OCI-LY3 (cell line): Measurements from ENCODE around the gene CAMTA1.

Source experiments
- H2AFZ ChIP-seq: fragments of 200-600, 300-600 bp; shearing (Covaris generic); 2 replicates; pipeline ENCODE4 v1.6.0; 2014; ENCODE audit warnings: antibody characterized with exemption, low read depth, low read length
- H3K27ac ChIP-seq: fragments of 200-600, 300-600 bp; sonication (generic); 2 replicates; pipeline ENCODE4 v1.5.1; 2014; ENCODE audit warnings: mild to moderate bottlenecking, low read length, moderate library complexity, mixed read lengths
- H3K27me3 ChIP-seq: fragments of 200-600, 300-600 bp; sonication (generic); 2 replicates; pipeline ENCODE4 v1.6.1; 2014; ENCODE audit warnings: low read depth, low read length, mixed read lengths
- H3K36me3 ChIP-seq: fragments of 200-600, 300-600 bp; sonication (generic); replicated peaks from 2 replicates; pipeline ENCODE3; 2014; ENCODE audit warnings: low read depth, low read length, mixed read lengths
- H3K4me1 ChIP-seq: fragments of 300-600, 200-600 bp; sonication (generic); 2 replicates; pipeline ENCODE4 v1.6.1; 2014; ENCODE audit warnings: low read length, mixed read lengths
- H3K4me2 ChIP-seq: fragments of 200-600, 300-600 bp; sonication (generic); 2 replicates; pipeline ENCODE4 v1.6.1; 2014; ENCODE audit warnings: low read length, mixed read lengths
- H3K4me3 ChIP-seq: fragments of 300-600, 200-600 bp; sonication (generic); 2 replicates; pipeline ENCODE4 v1.5.1; 2014; ENCODE audit warnings: antibody characterized with exemption, mild to moderate bottlenecking, low read length, moderate library complexity
- H3K79me2 ChIP-seq: fragments of 300-600, 200-600 bp; shearing (Covaris generic); 2 replicates; pipeline ENCODE4 v1.6.1; 2014; ENCODE audit warnings: mild to moderate bottlenecking, low read length, mixed read lengths
- H3K9ac ChIP-seq: fragments of 300-600, 200-600 bp; shearing (Covaris generic); 2 replicates; pipeline ENCODE4 v1.6.0; 2014; ENCODE audit warnings: mild to moderate bottlenecking, low read length, moderate library complexity
- H3K9me3 ChIP-seq: fragments of 200-600, 300-600 bp; shearing (Covaris generic); 2 replicates; pipeline ENCODE4 v1.6.1; 2014; ENCODE audit warnings: low read length, mixed read lengths; ENCODE audit not compliant: insufficient read depth
- H4K20me1 ChIP-seq: fragments of 200-600, 300-600 bp; sonication (generic); 2 replicates; pipeline ENCODE4 v1.6.1; 2016; ENCODE audit warnings: low read length, mixed read lengths; ENCODE audit not compliant: insufficient read depth
- EZH2phosphoT487 ChIP-seq: fragments of 200-600 bp; shearing (Covaris generic); IDR thresholded peaks from 2 replicates; pipeline ENCODE4 v1.6.1; 2018; ENCODE audit warnings: antibody characterized with exemption, mixed run types, low read depth
- TF ChIP-seq, protein P1 (sequence below): fragments of 200-600, 300-600 bp; sonication (generic); IDR thresholded peaks from 2 replicates; pipeline ENCODE4 v1.5.1; 2014; ENCODE audit warnings: antibody characterized with exemption, low read length, low read depth

The CAMTA1 gene

DNA sequence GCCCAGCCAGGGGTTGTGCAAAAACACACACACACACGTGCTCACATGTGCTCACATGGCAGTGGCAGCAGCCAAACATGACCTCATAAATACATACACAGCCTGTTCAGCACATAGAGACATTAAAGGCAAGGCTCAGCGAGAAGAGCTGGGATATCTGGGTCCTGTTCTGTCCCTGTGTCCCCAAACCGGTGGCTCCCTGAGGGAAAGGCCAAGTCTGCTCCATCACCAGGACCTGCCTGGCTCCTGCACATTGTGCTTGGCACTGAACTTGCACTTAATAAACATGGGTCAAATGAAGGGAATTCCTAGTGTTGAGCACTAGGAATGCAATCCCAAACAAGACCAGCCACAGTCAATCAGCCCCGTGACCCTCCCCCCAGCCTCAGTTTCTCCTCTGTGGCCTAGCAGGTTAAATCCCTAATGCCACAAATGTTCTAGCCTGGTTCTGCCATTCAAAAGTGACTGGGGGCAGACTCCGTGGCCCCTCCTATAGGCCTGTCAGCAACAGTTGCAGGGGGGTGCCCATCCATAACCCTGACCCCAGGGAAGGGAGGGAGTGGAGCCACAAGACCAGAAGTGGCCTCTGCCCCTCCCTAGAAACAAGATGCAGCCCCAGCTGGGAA, 825.0 kb downstream of the CAMTA1 start:
- Histone ChIP-seq H3K9me3 (no peaks in the 10 kb centered on the region), H3K79me2 (no peaks in the 10 kb centered on the region), H3K4me3 (no peak overlapping the region), H3K4me2 (no peak overlapping the region), H4K20me1 (no peaks in the 10 kb centered on the region), H3K4me1 (no peaks in the 10 kb centered on the region), H2AFZ (no peak overlapping the region), H3K27ac (no peak overlapping the region), H3K9ac (no peak overlapping the region), H3K36me3 (no peaks in the 10 kb centered on the region), H3K27me3 (no peaks in the 10 kb centered on the region)
- TF ChIP-seq, protein P1, sequence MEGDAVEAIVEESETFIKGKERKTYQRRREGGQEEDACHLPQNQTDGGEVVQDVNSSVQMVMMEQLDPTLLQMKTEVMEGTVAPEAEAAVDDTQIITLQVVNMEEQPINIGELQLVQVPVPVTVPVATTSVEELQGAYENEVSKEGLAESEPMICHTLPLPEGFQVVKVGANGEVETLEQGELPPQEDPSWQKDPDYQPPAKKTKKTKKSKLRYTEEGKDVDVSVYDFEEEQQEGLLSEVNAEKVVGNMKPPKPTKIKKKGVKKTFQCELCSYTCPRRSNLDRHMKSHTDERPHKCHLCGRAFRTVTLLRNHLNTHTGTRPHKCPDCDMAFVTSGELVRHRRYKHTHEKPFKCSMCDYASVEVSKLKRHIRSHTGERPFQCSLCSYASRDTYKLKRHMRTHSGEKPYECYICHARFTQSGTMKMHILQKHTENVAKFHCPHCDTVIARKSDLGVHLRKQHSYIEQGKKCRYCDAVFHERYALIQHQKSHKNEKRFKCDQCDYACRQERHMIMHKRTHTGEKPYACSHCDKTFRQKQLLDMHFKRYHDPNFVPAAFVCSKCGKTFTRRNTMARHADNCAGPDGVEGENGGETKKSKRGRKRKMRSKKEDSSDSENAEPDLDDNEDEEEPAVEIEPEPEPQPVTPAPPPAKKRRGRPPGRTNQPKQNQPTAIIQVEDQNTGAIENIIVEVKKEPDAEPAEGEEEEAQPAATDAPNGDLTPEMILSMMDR: no peak
- no peak for TF ChIP-seq EZH2phosphoT487

DNA sequence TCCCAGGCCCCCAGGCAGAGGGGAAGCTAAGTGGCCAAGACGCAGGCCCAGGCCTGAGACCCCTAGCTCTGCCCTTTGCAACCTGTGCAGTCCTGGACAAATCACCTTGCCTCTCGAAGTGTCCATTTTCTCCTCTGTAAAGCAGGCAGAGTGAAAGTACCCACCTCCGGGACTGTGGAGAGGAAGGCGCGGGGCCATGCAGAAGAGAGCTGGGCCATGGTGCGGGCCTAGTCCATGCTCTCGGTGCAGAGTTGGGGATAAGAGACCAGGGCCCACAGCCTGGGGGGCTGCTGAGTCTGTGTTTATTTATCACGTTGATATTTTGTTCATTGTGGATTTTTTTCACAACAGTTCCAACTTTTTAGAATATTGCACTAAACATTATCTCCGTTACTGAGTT, 825.7 kb downstream of the CAMTA1 start:
- no peak for TF ChIP-seq EZH2phosphoT487
- TF ChIP-seq, protein P1: no peak
- Histone ChIP-seq H3K9me3 (no peaks in the 10 kb centered on the region), H3K79me2 (no peaks in the 10 kb centered on the region), H3K27me3 (no peaks in the 10 kb centered on the region), H3K9ac (no peak overlapping the region), H2AFZ (no peak overlapping the region), H3K4me3 (no peak overlapping the region), H3K4me2 (no peak overlapping the region), H3K4me1 (no peaks in the 10 kb centered on the region), H4K20me1 (no peaks in the 10 kb centered on the region), H3K36me3 (no peaks in the 10 kb centered on the region), H3K27ac (no peak overlapping the region)

DNA sequence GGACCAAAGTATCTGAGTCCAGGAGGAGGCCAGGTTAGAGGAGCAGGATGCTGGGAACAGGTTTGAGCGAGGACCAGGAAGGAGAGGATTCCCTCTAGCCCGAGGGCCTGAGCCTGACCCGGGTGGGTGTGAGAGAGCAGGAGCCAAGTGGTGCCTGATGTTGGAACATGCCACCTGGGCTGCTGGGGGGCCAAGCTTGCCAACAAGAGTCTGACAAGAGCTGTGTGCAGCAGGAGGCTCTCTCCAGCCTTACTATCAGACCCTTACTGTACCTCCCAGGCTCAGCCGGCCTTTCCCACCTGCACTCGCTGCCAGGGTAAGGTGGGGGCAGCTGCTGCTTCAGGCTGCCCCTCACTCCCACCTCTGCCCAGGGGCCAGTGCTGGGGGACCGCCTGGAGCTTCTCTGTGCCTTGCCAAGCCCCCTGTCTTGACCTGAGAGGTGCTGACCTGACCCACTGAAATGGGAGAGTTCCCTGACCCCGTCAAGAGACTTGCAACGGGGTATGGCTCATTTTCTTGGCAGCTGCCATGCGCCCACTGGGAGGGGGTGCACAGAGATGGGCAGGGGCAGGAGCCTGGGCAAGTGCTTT, 826.3 kb downstream of the CAMTA1 start:
- H3K27ac ChIP-seq: no peak overlapping the region
- no peaks in the 10 kb centered on the region for H3K36me3 ChIP-seq
- no peaks in the 10 kb centered on the region for H3K79me2 ChIP-seq
- H2AFZ ChIP-seq: no peak overlapping the region
- H3K9me3 ChIP-seq: no peaks in the 10 kb centered on the region
- H4K20me1 ChIP-seq: no peaks in the 10 kb centered on the region
- no peak for TF ChIP-seq EZH2phosphoT487
- TF ChIP-seq, protein P1: no peak
- H3K4me1 ChIP-seq: no peaks in the 10 kb centered on the region
- H3K9ac ChIP-seq: no peak overlapping the region
- H3K4me2 ChIP-seq: no peak overlapping the region
- H3K4me3 ChIP-seq: no peak overlapping the region
- no peaks in the 10 kb centered on the region for H3K27me3 ChIP-seq

DNA sequence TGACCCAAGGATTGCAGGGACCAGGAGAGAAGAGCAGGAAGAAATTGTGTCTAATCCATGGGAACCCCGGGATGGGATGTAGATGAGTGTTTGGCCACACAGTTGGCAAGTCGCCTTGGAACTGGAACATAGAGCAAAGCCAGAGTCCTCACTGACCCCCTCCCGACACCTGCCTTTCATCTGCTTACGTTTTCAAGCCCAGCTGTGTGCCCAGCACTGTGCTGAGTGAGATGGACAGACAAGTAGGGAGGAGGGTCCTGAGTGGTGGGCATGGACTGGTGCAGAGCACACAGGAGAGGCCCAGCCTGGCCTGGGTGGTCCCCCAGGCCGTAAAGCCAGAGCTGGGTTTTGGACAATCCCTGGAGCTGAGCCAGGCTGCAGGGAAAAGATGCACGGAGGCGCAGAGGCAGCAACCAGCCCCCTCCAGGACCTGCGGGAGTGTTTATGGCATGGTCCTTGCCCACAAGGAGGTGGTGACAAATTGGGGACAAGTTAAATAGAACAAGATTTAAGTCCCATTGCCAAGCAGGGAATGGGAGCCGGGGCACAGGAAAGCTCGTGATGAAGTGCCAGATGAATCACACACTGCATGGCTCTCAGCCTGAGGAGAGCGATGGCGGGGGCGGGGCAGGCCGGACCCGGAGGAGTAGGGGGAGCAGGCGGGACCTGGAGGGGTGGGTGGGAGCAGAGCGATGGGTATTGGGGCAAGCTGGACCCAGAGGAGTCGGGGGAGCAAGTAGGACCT, 828.0 kb downstream of the CAMTA1 start:
- H3K79me2 ChIP-seq: no peaks in the 10 kb centered on the region
- no peaks in the 10 kb centered on the region for H3K4me1 ChIP-seq
- H3K4me3 ChIP-seq: no peak overlapping the region
- H3K27ac ChIP-seq: no peak overlapping the region
- TF ChIP-seq EZH2phosphoT487: no peak
- TF ChIP-seq, protein P1: no peak
- H2AFZ ChIP-seq: no peak overlapping the region
- H3K9ac ChIP-seq: no peak overlapping the region
- H3K36me3 ChIP-seq: no peaks in the 10 kb centered on the region
- H3K9me3 ChIP-seq: no peaks in the 10 kb centered on the region
- no peaks in the 10 kb centered on the region for H3K27me3 ChIP-seq
- H3K4me2 ChIP-seq: no peak overlapping the region
- no peaks in the 10 kb centered on the region for H4K20me1 ChIP-seq
